MV-4-11 (cell line): ENCODE results near the gene CPEB1.
"Not testable (repeated sequence)": the region's sequence is repeated elsewhere in the genome, so short reads cannot be mapped to it uniquely, and the experiment has no call there.

Experiments
- DNase-seq: peaks from one replicate; lab custom pipeline; 2025; lab: John Stamatoyannopoulos, UW

CPEB1 gene

GRCh38 chr15:82513587-82513986, 133.6 kb downstream of the CPEB1 start:
- DNase-seq, result not testable (repeated sequence)

GRCh38 chr15:82507693-82508092, 139.5 kb downstream of the CPEB1 start:
- not testable (repeated sequence) for DNase-seq

DNA sequence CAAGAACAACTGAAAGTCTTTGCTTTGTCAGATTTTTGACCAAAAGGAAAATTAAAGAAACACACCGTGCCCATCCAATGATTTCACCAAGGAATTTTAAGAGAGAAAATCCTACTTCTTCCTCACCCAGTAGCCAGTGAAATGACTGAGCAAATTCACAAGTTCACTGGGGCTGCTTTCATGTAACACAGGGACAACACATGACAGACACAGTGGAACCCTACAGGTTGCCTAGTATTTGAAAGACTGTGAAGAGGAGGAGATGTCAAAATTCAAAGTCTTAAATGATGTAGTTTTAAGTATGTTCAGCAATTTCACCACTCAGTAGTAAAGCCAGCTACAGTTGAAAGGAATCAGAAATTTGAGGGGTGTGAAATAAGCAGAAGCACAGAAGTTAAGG, 140.1 kb downstream of the CPEB1 start:
- not testable (repeated sequence) for DNase-seq

DNA sequence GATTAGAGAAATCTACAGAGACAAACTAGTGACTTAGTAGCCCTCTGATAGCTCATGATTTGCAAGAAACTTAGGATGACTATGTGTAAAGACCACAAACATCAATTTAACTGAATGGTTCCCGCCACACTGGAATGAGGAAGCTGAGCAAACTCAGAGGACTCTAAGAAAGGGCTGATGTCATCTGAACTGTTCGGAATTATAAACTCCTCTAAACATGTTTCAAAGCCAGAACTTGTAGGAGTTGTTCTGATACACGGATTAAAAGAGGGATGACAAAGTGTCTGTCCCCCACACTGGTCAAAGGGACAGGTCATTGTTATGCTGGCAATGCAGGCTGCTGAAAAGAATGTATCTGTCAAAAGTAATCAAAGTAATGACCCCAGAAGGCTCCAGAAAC, 141.3 kb downstream of the CPEB1 start:
- not testable (repeated sequence) for DNase-seq

DNA sequence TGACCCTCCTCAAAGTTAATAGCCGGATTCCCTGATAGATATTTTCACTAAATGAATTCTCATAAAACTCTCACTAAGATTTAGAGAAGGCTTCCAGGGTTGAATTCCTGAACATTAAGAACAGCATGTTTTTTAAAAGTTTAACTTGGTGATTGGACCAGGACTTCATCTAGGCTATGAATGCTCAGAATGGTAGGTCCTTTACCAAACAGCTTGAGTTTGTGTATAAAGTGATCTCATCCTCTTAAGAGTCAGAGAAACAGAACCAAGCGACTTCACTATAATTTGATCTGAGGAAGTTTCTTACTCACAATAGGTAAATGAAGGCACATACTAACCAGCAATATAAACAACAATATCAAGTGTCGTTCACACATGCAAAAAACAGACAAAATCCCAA, 143.1 kb downstream of the CPEB1 start:
- not testable (repeated sequence) for DNase-seq

DNA sequence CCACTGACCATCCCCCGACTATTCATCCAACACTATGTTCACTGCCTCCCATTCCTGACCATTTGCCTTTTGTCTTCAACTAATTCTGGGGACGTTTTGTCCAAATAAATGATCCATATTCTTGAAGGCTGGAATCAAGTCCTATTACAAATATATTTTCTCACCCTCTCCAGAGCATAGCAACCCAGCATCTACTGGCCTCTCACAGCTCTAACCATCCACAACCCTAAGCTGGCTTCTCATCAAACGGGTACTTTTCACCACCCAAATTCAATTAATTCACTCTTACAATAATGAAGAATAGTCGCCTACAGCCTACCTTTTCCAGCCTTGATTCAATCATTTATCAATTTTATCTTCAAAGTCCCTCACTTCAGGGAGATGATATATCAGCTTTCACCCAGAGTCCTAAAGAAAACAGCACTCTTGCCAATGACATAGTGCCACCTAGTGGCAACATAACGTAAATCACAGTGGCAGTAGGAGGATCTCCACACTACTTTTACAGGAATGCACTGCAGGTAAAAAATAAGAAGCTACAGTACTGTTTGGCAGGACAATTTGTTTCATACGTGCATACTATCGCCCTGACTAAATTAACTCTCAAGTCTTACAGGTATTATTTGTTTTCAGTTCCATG, 144.3 kb downstream of the CPEB1 start:
- DNase-seq, result not testable (repeated sequence)

DNA sequence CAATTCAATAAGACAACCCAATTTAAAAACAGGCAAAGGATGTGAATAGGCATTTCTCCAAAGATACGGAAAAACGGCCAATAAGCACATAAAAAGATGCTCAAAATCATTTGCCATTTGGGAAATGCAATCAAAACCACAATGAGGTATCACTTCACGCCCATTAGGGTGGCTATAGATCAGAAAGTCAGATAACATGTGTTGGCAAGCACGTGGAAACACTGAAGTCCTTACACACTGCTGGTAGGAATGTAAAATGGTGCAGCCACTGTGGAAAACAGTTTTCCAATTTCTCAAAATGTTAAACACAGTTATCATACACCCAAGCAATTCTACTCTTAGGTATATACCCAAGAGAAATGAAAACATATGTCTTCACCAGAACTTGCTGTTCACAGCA, 146.4 kb downstream of the CPEB1 start:
- not testable (repeated sequence) for DNase-seq

DNA sequence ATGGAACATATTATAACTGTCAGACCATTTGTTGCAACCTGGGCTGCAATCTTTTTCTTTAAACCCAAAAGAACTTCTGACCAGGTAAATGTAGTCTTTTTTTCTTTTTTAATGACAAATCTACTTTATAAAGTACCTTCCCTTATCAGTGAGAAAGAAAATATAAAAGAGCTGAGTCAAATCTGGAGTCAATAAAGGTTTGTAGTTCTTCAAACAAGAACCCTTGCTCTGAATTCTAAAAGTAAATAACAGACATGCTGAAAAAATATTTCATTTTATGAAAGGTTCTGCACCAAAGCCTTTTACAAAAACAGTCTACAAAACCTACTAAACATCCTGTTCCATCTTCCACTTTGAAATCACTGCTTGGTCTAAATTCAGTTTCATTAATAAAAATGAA, 149.2 kb downstream of the CPEB1 start:
- not testable (repeated sequence) for DNase-seq
